HCT116 (cell line): ENCODE data around the gene RNF150. TPM values are rescaled to one million over a fixed set of nuclear protein-coding genes. Genes with fewer than 3 reads are reported as not detected.

Experiments used
- ATAC-seq: fragments of 200-7000 bp; cut with Tn5 transposase; 2 replicates; pipeline ENCODE4 v1.9.1; 2020; ENCODE audit warnings: mild to moderate bottlenecking, moderate library complexity
- BruUV-seq: library from RNA; stranded (reverse); fragments of 400-500 nt; replicated peaks from 2 replicates; lab custom pipeline; 2021; lab: Mats Ljungman, UMichigan
- CTCF ChIA-PET: fragments of 300-600 bp; sonication (Branson Sonifier 250); formaldehyde crosslinking; loops from one replicate; lab custom pipeline; 2021; ENCODE audit warnings: antibody characterized with exemption; lab: Charles Lee
- POLR2A ChIA-PET: fragments of 300-600, 350-600 bp; sonication (Branson Sonifier 250); formaldehyde crosslinking; loops from one replicate; lab custom pipeline; 2021; ENCODE audit warnings: antibody characterized with exemption; lab: Charles Lee
- RAD21 ChIA-PET, 2 experiments: fragments of 300-600 bp; sonication (Branson Sonifier 250); formaldehyde crosslinking; loops; one replicate each; lab custom pipeline; 2023; ENCODE audit warnings: low total read pairs in 2 of 2; ENCODE audit not compliant: uncharacterized antibody in 2 of 2, unreplicated experiment in 2 of 2, low non-redundant PET in 1 of 2; lab: Charles Lee
- DNase-seq: peaks from one replicate; pipeline ENCODE4 v3.0.0-alpha.2; 2010; ENCODE audit warnings: low read depth, low spot score
- H2AFZ ChIP-seq: fragments of 200-600 bp; shearing (Covaris generic), sonication (generic); 2 replicates; pipeline ENCODE4 v1.6.1; 2017; ENCODE audit warnings: low read depth, mixed run types, mixed read lengths, antibody characterized with exemption, low read length; ENCODE audit not compliant: poor library complexity, severe bottlenecking
- H3K27ac ChIP-seq: 2 replicates; pipeline ENCODE4 v1.5.1; 2012; ENCODE audit warnings: low read depth, low read length
- H3K27me3 ChIP-seq: fragments of 200-600 bp; sonication (generic); 2 replicates; pipeline ENCODE4 v1.6.1; 2016; ENCODE audit warnings: mixed run types, low read length, mixed read lengths; ENCODE audit not compliant: insufficient read depth
- H3K36me3 ChIP-seq, 2 experiments: fragments of 200-500 bp in 1 of 2; fragments of 200-600 bp in 1 of 2; sonication (Bioruptor generic) in 1 of 2; sonication (generic) in 1 of 2; 2 replicates each; pipeline versions ENCODE4 v1.5.1 to v1.6.1; 2014 to 2016; ENCODE audit warnings: low read length in 2 of 2, inconsistent platforms in 1 of 2, mixed read lengths in 1 of 2, mixed run types in 1 of 2; ENCODE audit not compliant: insufficient read depth in 2 of 2, control insufficient read depth in 1 of 2
- H3K4me1 ChIP-seq, 2 experiments: fragments of 200-600 bp in 1 of 2; sonication (generic) in 1 of 2; 2 replicates each; pipeline versions ENCODE4 v1.5.1 to v1.6.1; 2012 to 2017; ENCODE audit warnings: low read length in 2 of 2, inconsistent platforms in 1 of 2, mild to moderate bottlenecking in 1 of 2, mixed read lengths in 1 of 2, mixed run types in 1 of 2, moderate library complexity in 1 of 2; ENCODE audit not compliant: insufficient read depth in 2 of 2, control insufficient read depth in 1 of 2
- H3K4me2 ChIP-seq: fragments of 200-600 bp; sonication (generic); 2 replicates; pipeline ENCODE4 v1.6.1; 2017; ENCODE audit warnings: mixed run types, low read length, mixed read lengths
- H3K4me3 ChIP-seq, 2 experiments: fragments of 200-600 bp in 1 of 2; sonication (generic) in 1 of 2; replicated peaks in 1 of 2; 2 replicates each; pipeline ENCODE4 v1.5.1; 2011 to 2016; ENCODE audit warnings: low read length in 2 of 2, control low read depth in 1 of 2, low read depth in 1 of 2, mild to moderate bottlenecking in 1 of 2, mixed read lengths in 1 of 2, mixed run types in 1 of 2
- H3K79me2 ChIP-seq: fragments of 200-600 bp; sonication (generic); 2 replicates; pipeline ENCODE4 v1.6.1; 2017; ENCODE audit warnings: mild to moderate bottlenecking, mixed run types, low read length, moderate library complexity, mixed read lengths; ENCODE audit not compliant: insufficient read depth
- H3K9ac ChIP-seq: fragments of 200-600 bp; sonication (generic); 2 replicates; pipeline ENCODE4 v1.6.1; 2016; ENCODE audit warnings: low read length, mixed read lengths
- H3K9me2 ChIP-seq: fragments of 200-600 bp; sonication (generic), shearing (Covaris generic); 2 replicates; pipeline ENCODE4 v1.6.1; 2017; ENCODE audit warnings: mixed run types, mild to moderate bottlenecking, moderate library complexity; ENCODE audit not compliant: insufficient read depth
- H3K9me3 ChIP-seq, 2 experiments: fragments of 200-500 bp in 1 of 2; fragments of 200-600 bp in 1 of 2; sonication (Bioruptor generic) in 1 of 2; sonication (generic) in 1 of 2; 2 replicates each; pipeline ENCODE4 v1.6.1; 2014 to 2017; ENCODE audit warnings: low read length in 2 of 2, mixed read lengths in 2 of 2, inconsistent platforms in 1 of 2, low read depth in 1 of 2, mild to moderate bottlenecking in 1 of 2, mixed run types in 1 of 2, moderate library complexity in 1 of 2; ENCODE audit not compliant: control insufficient read depth in 1 of 2, insufficient read depth in 1 of 2
- H4K20me1 ChIP-seq: fragments of 200-600 bp; sonication (generic), shearing (Covaris generic); 2 replicates; pipeline ENCODE4 v1.6.1; 2017; ENCODE audit warnings: mixed run types, mild to moderate bottlenecking, moderate library complexity; ENCODE audit not compliant: insufficient read depth
- ATF3 ChIP-seq: IDR thresholded peaks from 2 replicates; pipeline ENCODE4 v1.6.1; 2012
- CEBPB ChIP-seq: IDR thresholded peaks from 2 replicates; pipeline ENCODE4 v1.6.1; 2012; ENCODE audit warnings: low read depth
- CTCF ChIP-seq, 3 experiments: fragments of 200-600 bp in 1 of 3; sonication (generic) in 1 of 3; IDR thresholded peaks in 2 of 3; conservative IDR thresholded peaks in 1 of 3; 2 replicates each; pipeline ENCODE4 v1.5.1; 2012 to 2017; ENCODE audit warnings: low read depth in 2 of 3, low read length in 2 of 3, antibody characterized with exemption in 1 of 3, borderline replicate concordance in 1 of 3, control low read depth in 1 of 3, mild to moderate bottlenecking in 1 of 3, mixed read lengths in 1 of 3, mixed run types in 1 of 3, moderate library complexity in 1 of 3; ENCODE audit not compliant: insufficient read depth in 1 of 3
- EGR1 ChIP-seq: IDR thresholded peaks from 2 replicates; pipeline ENCODE4 v1.6.1; 2012; ENCODE audit warnings: low read depth
- EZH2 ChIP-seq: fragments of 200-600 bp; sonication (generic); IDR thresholded peaks from 2 replicates; pipeline ENCODE4 v1.6.1; 2017; ENCODE audit warnings: antibody characterized with exemption, mixed run types
- EZH2phosphoT487 ChIP-seq: fragments of 200-600 bp; IDR thresholded peaks from 2 replicates; pipeline ENCODE4 v1.6.1; 2018; ENCODE audit warnings: antibody characterized with exemption, borderline replicate concordance
- FOSL1 ChIP-seq: IDR thresholded peaks from 2 replicates; pipeline ENCODE4 v1.6.1; 2012; ENCODE audit warnings: low read depth
- POLR2A ChIP-seq: IDR thresholded peaks from 2 replicates; pipeline ENCODE4 v1.7.0; 2011; ENCODE audit warnings: borderline replicate concordance; ENCODE audit not compliant: insufficient read depth, insufficient read length; ENCODE audit errors: extremely low read depth
- YY1 ChIP-seq: IDR thresholded peaks from 2 replicates; pipeline ENCODE4 v1.6.1; 2011; ENCODE audit warnings: low read length, low read depth, moderate library complexity, mild to moderate bottlenecking; ENCODE audit not compliant: insufficient replicate concordance; ENCODE audit errors: extremely low read depth
- ZFX ChIP-seq: fragments of 450-650 bp; IDR thresholded peaks from 2 replicates; pipeline ENCODE4 v1.6.1; 2017
- intact Hi-C: fragments of 100-400 bp; cut with micrococcal nuclease; formaldehyde crosslinking; loops from 2 replicates; pipeline ENCODE4 v1.10.0; 2022
- total RNA-seq: library from RNA; stranded (reverse); gene quantifications from one replicate; pipeline ENCODE4 v1.2.1, GENCODE V29; 2021; ENCODE audit not compliant: unreplicated experiment

The RNF150 gene
- total RNA-seq, 1 experiment from 2014 or later = 0.07 TPM

- no peak for TF ChIP-seq POLR2A
- no peak for TF ChIP-seq EZH2phosphoT487
- no peak for TF ChIP-seq CTCF (IDR thresholded peaks at IDR 0.05 in 2 of 3, conservative IDR thresholded peaks at IDR 0.05 in 1 of 3; ENCODE audit: borderline replicate concordance in 1 of 3, insufficient read depth in 1 of 3, low read depth in 2 of 3, low read length in 2 of 3)
- TF ChIP-seq FOSL1 = no peak
- no peak for TF ChIP-seq CEBPB
Measured at GRCh38 chr4:141121768-141122454, 11.4 kb downstream of the RNF150 start (continued).

GRCh38 chr4:141121101-141121500 lies 12.2 kb downstream of the RNF150 start:
- no peaks in the 10 kb centered on the region for H3K36me3 ChIP-seq
- H2AFZ ChIP-seq = no peak overlapping the region
- ATAC-seq = no peak
- RAD21 ChIA-PET = no interaction called here
- POLR2A ChIA-PET = no interaction called here
- TF ChIP-seq EGR1 (no peak), ATF3 (no peak), CTCF (IDR thresholded peaks at IDR 0.05 in 2 of 3, conservative IDR thresholded peaks at IDR 0.05 in 1 of 3; ENCODE audit: borderline replicate concordance in 1 of 3, insufficient read depth in 1 of 3, low read depth in 2 of 3, low read length in 2 of 3) (no peak), YY1 (no peak), ZFX (no peak), EZH2 (no peak)
- H3K9me3 ChIP-seq = no peaks in the 10 kb centered on the region
- no peaks in the 10 kb centered on the region for H3K79me2 ChIP-seq
- H3K9me2 ChIP-seq = no peaks in the 10 kb centered on the region
- H3K27me3 ChIP-seq = no peaks in the 10 kb centered on the region
- BruUV-seq = no TSS peak
- intact Hi-C loops = no loop called here
- no peaks in the 10 kb centered on the region for H3K4me1 ChIP-seq
- H3K4me2 ChIP-seq = no peak overlapping the region
- no peak overlapping the region for H3K27ac ChIP-seq
- no peak for DNase-seq
- H4K20me1 ChIP-seq = no peaks in the 10 kb centered on the region
- H3K4me3 ChIP-seq = no peak overlapping the region
- no peak overlapping the region for H3K9ac ChIP-seq
- CTCF ChIA-PET = no interaction called here
